Kidney epithelial cell (primary cell): ENCODE measurements around the gene SPATA13. TPM values are rescaled to one million over a fixed set of nuclear protein-coding genes. Genes with fewer than 3 reads are reported as not detected.

Source experiments
- DNase-seq: peaks from one replicate; pipeline ENCODE4 v3.0.0-alpha.2; 2010; ENCODE audit warnings: low read depth
- H3K27me3 ChIP-seq: 2 replicates; pipeline ENCODE4 v1.6.0; 2011; ENCODE audit warnings: low read length; ENCODE audit not compliant: control insufficient read depth, insufficient read depth
- H3K36me3 ChIP-seq: 2 replicates; pipeline ENCODE4 v1.5.1; 2011; ENCODE audit warnings: low read length; ENCODE audit not compliant: control insufficient read depth, insufficient read depth
- H3K4me3 ChIP-seq: 2 replicates; pipeline ENCODE4 v1.5.1; 2011; ENCODE audit warnings: low read depth, mild to moderate bottlenecking, control low read depth, low read length
- CTCF ChIP-seq: IDR thresholded peaks from 2 replicates; pipeline ENCODE4 v1.5.1; 2011; ENCODE audit warnings: mild to moderate bottlenecking, moderate library complexity, low read length, control low read depth, inconsistent platforms; ENCODE audit not compliant: insufficient read depth, poor library complexity, severe bottlenecking
- total RNA-seq: library from RNA; depleted of rRNA; stranded (reverse); fragments of >200 nt; gene quantifications from 2 replicates; pipeline ENCODE4 v1.2.3, GENCODE V29; 2015

The SPATA13 gene
- total RNA-seq, 1 donor from 2014 or later = 11.3 TPM

GRCh38 chr13:24192811-24193162 is 32.3 kb downstream of the SPATA13 start:
- Histone ChIP-seq H3K36me3 (no peaks in the 10 kb centered on the region), H3K27me3 (no peaks in the 10 kb centered on the region), H3K4me3 (no peak overlapping the region)
- DNase-seq = no peak
- no peak for TF ChIP-seq CTCF

GRCh38 chr13:24194447-24194846 is 33.9 kb downstream of the SPATA13 start:
- TF ChIP-seq CTCF = no peak
- Histone ChIP-seq H3K36me3 (no peaks in the 10 kb centered on the region), H3K4me3 (no peak overlapping the region), H3K27me3 (no peaks in the 10 kb centered on the region)
- DNase-seq = no peak

- no peak overlapping the region for H3K4me3 ChIP-seq
- H3K36me3 ChIP-seq = no peaks in the 10 kb centered on the region
- no peak for TF ChIP-seq CTCF
- no peaks in the 10 kb centered on the region for H3K27me3 ChIP-seq
- DNase-seq = no peak
Observed at GRCh38 chr13:24195626-24196025, 35.1 kb downstream of the SPATA13 start.

- Histone ChIP-seq H3K36me3 (no peaks in the 10 kb centered on the region), H3K27me3 (no peaks in the 10 kb centered on the region), H3K4me3 (no peak overlapping the region)
- no peak for DNase-seq
- TF ChIP-seq CTCF = no peak
Observed at GRCh38 chr13:24196593-24197197, 36.2 kb downstream of the SPATA13 start.

GRCh38 chr13:24199016-24199415 is 38.5 kb downstream of the SPATA13 start:
- Histone ChIP-seq H3K27me3 (no peaks in the 10 kb centered on the region), H3K36me3 (no peaks in the 10 kb centered on the region), H3K4me3 (no peak overlapping the region)
- DNase-seq = no peak
- no peak for TF ChIP-seq CTCF

GRCh38 chr13:24202215-24202614 is 41.7 kb downstream of the SPATA13 start:
- no peaks in the 10 kb centered on the region for H3K36me3 ChIP-seq
- no peak for TF ChIP-seq CTCF
- DNase-seq = no peak

More at GRCh38 chr13:24202215-24202614, 41.7 kb downstream of the SPATA13 start:
- Histone ChIP-seq H3K4me3 (no peak overlapping the region), H3K27me3 (no peaks in the 10 kb centered on the region)
